NCI-H146 treated with DMSO at 0.1 percent for 48 hours (cell line): ENCODE results near the gene RBFOX1.

Experiments used
- DNase-seq: peaks from one replicate; lab custom pipeline; 2025; ENCODE audit not compliant: unreplicated experiment; lab: John Stamatoyannopoulos, UW

RBFOX1 gene

DNA sequence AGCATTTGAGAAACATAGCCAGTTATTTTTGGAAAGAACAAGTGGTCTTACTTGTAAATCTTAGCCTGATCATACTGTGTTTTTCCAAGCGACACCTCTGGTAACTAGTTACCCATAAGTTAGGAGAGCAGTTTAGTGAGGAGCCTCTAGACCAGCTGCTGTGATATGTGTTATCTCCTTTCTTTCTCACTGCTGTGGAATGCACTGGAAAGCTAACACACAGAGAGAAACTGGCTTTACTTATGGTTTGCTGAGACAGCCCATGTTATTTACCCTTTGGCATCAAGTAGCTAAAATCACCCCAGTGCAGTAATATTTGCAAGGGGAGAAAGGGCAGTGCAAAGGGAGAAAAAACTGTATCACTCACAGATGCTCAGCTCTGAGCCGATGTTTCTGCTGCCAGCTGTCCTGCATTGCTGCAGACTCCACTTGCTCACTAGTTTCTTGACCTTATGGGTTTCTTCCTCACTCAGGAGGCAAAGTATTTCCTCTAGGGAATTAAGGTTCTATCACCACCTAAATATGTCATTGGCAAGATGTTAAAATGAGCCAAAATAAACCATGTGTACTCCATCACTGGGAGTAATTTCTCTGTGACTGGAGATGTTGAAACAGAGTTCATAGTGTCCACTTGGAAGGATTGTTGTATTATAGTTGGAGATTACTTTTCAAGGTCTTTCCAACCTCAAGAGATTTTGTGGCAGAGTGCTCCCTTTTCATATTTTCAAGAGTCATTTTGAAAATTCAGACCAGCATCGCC, 2.3 kb downstream of the RBFOX1 start:
- no peak for DNase-seq

DNA sequence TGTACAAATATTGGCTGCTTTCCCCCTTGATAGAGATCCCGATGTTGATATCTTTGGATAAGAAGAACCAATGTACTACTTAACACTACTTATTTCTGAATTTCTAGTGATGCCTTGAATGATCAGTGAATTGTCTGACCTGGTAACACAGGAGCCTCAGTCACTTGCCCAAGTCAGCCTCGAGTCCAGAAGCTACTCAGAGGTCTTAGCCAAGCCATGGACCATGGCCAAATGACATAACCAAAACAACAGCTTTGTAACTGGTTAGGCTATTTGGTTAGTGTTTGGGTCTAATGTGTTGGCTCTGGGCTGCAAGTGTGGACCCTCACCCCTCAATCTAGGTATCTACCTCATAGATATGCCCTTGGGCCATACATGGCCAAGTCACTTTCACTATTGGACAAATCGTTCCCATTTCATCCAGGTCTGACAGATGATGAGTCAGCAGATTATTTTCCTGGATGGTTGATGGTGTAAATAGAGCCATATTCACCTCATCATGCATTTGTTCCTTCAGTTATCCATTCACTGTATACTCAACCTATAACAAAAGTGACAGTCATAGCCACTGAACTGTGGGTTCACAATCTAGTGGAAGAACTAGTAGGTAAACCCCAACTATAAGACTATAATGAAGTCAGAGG, 3.5 kb downstream of the RBFOX1 start:
- no peak for DNase-seq

DNA sequence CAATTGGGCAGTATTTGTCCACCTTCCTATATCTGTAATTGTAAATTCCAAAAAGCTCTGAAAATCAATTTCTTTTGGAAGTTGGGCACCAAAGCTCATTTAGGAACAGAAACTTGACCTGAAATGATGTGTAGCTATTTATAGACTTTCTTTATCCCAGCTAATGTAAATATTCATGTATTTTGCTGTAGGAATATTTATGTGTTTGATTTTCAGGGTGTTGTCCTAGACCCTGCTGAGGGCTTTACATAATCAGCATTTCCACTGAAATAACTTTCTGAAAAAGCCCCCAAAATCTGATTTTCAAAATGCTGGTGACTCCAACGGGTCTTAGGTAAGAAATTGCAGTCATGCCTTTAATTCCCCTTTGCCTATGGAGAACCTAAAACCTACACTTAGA, 4.1 kb downstream of the RBFOX1 start:
- no peak for DNase-seq

DNA sequence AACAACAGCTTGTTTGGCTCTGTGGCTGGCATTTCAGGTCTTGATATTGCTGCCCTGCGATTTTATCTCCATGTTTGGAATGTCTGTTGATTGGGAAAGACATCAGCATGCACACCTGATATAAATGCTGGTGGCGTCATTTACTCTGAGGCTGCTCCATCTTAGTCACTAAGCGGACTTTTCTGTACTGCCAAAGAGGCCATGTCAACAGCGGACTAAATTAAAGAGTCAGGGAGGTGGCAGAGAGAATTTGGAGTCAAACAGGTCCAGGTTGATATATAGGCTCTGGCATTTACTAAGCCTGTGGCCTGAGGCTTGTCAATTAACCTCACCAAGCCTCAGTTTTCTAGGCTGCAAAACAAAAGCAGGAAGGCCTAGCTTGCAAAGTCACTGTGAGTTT, 6.2 kb downstream of the RBFOX1 start:
- DNase-seq = no peak

DNA sequence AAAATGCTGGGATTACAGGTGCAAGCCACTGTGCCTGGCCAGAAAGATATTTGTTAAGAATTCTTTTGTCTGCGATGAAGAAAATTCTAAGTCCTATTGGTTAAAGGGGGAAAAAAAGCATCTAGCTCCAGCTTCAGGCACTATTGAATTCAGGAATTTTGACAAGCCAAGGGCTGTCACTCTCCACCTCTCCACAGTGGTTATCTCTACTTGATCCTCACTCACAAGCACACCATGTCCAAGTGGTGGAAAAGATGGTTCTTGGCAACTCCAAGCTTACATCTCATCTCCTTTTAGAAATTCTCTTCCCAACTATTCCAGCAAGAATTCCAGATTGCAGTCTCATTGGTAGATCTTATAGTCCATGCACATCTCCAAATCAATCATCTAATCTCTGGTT, 7.1 kb downstream of the RBFOX1 start:
- DNase-seq = no peak

DNA sequence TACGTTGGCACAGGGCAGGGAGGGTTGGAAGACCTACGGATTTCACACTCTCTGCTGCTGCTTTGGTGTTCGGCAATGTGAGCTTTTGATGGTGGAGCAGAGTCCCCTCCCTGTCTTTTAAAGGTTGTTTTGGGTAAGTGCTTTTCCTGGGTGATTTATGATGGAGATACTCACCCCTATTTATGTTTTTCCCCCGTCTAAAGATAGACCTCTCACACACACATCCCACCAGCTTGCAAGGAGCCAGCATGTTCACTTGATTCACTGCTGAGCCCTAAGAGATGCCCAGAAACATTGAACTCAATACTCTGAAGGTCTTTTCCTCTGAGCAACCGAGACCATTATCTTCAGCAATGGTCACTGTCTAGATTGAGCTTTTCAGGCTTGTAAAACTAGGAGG, 8.3 kb downstream of the RBFOX1 start:
- DNase-seq = no peak

DNA sequence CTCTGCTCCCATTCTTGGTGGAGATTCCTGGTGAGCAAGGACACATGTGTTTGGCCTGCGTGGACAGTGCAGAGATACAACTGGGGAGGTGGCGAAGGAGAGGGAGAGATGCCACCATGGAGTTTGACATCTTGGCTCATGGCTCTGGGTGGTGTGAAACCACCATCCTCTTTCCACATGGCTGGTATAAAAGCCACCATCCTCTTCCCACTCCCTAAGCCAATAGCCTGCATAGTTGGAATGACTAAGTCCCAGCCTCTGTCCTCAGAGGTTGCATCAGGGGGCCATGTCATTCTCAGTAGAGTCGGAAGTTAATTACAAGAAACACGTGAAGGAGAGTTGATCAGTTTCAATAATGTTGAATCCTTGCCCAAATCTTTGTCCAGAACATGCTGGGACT, 10.0 kb downstream of the RBFOX1 start:
- no peak for DNase-seq

DNA sequence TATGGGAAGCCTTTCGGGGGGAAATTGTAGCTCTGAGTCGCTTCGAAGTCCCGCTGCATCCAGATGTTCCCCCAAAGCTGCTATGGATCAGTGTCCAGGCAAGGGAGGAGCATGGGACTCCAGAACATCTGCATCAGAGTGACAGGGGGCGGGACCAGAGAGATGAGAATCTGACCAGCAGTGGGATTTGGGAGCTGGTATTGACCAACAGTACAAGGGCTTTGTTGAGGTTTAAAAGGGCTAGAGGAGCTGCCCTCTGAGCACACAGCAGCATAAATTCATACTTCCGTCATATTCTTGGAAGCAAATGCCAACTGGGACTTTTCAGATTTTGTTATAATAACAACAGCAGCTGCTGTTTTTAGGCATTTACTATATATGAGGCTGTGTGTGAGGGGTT, 10.6 kb downstream of the RBFOX1 start:
- no peak for DNase-seq

DNA sequence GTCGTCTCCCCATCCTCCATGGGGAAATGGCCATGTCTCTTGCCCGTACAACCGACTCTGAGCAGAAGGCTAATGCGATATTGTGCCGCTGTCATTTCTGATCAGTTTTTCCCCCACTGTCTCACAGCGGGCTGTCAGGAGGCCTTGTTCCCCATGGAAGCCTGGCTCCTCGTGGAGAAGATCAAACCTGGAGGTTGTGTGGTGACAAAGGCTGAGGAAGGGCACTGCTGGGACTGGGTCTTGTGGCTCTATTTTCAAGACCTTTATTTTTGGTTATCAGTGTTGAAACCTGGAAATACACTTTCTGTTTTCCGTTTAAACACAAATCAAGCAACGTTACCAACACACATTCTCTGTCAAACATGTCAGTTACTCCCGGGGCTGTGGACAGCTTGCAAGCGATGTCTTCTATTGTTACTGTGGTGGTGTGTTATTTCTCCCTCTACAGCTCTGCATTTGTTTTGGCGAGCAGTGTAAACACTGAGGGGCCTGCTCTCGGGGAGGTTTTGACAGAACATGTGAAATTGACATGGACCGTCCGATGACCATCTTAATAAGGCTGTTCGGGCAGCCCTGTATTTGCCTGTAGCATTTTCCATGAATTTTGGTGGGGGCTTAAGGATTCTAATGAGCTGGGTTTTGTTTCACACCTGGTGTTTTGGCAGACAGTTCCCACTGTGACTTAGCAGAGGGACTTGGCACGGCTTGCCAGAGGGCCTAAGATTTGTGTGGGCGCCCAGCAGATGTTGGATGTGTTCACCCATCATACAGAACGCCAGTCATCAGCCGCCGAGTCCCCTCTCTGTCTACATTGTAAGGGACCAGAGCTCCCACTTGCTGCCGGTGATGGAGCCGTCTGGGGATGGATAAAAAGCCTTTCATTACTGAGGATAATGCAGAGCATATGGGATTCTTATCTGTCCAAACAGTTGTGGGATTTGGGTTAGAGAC, 12.5 kb downstream of the RBFOX1 start:
- DNase-seq = no peak

DNA sequence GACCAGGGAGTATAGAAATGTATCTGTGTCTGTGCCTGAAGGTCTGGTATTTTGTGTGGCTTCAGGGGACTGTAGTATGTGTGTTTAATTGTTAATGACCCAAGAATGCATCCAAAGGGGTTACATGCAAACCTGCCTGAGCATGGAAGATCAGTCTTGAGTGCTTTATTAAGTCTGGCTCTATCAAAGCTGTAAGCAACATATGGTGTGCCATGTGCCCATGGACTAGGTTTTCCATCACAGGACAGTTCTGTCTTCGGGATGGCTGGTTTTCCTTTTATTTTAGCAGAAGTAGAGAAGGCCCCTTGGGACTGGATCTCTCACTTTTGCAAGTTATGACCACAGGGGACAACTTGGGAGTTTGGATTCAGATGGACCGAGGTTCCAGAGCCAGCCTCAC, 18.2 kb downstream of the RBFOX1 start:
- no peak for DNase-seq

DNA sequence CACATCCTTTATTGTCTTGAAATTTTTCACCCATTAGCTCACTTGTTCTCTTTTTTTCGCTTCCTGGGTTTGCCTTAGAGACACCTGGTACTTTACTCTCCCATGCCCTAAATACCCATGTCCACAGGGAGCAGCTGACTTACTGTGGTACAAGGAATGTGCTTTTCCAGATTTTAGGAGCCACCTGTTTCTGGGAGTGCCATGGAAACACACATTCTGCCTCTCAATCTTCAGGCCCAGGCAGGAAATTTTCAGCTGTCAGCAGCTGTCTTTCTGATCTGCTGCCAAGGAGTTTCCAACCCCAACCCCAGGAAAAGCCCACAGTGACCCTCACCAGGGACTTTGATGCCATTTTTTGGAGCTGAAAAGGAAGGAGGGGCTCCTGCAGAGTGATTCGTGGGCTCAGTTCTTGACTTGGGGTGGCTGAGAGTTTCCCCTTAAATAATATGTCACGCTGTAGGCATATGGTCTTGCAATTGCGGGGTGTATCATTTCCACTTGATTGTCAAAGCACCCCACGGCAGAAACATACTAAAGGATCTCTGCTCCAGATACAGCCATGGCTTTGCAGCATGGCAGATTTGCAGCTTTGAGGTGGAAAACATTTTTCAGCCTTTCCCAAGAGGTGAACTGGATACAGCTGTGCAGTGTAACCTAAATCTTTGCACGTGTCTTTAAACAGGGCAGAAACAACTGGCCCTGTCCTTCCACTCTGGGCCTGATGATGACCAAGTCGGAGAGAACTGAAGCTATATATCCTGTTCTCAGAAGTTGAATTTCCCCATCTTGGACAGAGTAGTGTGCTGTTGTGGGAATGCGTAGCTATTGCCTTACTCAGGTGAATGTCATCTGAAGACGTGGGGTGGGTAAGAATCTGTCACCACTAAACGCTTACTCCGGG, 19.2 kb downstream of the RBFOX1 start:
- DNase-seq = no peak

DNA sequence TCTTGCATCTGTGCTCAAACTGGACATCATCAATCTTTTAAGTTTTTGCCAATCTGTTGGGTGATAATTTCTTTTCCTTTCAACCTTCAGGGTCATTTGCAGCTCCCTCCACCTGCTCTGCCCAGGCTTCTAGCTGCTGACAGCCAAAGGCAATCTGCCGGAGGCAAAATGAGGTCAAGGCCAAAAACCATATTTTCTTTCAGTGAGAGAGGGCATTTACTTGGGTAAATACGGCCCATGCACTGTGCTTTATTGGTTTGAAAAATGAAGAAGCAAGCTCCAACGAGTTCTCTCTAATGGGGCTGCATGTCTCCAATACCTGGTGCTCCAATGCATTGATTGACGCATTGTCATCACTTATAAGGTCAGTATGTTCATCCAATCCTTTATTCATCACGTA, 23.1 kb downstream of the RBFOX1 start:
- no peak for DNase-seq

DNA sequence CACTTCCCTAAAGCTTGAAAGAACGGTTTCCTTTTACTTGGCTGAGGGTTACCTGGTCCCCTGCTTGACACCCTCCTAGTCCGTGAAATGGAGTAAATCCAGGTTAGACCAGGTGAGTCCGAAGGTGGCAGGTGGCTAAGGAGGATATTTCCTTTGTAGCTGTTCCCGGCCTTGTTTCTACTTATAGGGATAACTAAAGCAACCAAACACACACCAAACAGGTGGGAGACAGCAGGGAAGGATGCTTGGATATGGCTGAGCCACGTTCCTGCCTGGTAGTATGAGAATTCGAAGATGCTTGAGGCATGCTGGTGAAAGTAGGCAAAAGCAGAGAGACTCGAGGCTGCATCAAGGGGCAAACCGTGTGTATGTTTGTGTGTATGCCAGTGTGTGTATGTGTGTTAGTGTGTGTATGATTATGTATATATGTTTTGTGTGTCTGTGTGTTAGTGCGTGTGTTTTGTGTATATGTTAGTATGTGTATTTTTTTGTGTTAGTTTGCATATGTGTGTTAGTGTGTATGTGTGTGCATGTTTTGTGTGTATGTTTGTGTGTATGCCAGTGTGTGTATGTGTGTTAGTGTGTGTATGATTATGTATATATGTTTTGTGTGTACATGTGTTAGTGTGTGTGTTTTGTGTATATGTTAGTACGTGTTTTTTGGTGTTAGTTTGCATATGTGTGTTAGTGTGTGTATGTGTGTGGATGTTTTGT, 28.9 kb downstream of the RBFOX1 start:
- no peak for DNase-seq

DNA sequence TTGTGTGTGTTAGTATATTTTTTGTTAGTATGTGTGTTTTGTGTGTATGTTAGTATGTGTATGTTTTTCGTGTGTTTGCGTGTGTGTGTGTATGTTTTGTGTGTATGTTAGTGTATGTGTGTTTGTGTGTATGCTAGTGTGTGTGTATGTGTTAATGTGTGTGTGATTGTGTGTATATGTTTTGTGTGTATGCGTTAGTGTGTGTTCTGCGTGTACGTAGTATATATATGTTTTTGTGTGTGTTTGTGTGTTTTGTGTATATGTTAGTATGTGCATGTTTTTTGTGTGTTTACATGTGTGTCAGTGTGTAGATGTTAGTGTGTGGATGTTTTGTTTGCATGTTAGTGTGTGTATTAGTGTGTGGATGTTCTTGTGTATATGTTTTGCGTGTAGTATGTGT, 29.6 kb downstream of the RBFOX1 start:
- DNase-seq = no peak

DNA sequence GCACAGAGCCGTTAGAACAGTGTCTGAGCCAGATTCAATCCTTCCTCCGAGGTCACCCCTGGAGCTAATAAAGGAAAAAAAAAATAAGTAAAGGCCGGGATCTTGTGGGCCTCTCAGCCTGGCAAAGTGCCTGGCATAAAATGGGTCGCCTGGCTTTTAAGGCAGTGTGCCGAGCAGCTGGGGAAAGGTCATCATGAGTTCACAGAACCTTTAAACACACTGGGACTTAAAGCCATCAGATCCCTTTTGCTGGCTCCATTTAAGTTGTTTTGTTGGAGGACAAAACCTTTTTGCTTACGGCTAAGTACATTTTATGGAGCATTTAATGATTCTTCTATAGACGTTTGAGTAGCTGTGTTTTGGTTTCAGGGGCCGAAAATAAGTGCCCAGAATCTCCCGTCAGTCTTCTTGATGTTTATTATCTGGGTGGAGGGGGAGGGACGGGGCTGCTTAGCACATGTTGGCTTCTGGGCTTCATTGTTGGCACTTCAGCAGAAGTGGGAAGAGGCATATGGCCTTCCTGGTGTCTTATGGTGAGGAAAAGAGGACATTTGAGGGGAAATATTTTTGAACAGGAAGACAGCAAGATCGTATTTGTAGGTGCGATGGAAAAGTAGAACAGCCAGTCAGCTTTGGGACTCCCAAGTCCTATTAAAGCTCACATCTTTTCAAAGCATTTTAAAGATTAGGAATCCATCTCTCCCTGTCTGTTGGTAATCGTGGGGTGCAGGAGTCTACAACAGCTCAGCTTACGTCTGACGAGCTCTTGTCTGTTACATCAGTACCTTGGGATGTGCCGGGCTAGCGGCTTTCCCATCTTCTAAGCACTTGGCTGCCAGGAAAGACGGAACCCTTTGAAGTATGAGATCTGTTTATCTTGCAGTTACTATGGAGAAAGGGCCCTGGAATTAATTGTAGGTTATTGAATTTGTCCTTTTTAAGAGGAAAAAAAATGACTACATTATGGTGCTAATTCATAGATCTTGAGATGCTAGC, 31.1 kb downstream of the RBFOX1 start:
- no peak for DNase-seq

DNA sequence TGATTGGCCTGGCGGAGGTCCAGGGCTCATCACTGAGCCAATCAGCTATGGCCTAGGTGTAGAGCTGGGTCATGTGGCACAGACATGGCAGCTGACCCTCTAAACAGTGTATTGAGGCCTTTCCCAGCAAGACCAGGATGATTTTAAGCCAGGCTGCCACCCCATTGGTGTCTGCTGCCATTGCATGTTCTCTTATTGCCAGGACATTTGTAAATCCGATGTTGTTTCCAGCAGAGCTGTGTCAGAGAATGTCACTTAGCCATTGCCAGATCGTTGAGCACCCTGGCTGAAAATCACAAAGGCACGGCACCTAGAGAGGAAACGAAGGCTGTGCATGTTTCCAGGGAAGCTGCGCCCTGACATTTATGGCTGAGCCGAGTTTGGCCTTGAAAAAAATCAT, 33.4 kb downstream of the RBFOX1 start:
- no peak for DNase-seq

DNA sequence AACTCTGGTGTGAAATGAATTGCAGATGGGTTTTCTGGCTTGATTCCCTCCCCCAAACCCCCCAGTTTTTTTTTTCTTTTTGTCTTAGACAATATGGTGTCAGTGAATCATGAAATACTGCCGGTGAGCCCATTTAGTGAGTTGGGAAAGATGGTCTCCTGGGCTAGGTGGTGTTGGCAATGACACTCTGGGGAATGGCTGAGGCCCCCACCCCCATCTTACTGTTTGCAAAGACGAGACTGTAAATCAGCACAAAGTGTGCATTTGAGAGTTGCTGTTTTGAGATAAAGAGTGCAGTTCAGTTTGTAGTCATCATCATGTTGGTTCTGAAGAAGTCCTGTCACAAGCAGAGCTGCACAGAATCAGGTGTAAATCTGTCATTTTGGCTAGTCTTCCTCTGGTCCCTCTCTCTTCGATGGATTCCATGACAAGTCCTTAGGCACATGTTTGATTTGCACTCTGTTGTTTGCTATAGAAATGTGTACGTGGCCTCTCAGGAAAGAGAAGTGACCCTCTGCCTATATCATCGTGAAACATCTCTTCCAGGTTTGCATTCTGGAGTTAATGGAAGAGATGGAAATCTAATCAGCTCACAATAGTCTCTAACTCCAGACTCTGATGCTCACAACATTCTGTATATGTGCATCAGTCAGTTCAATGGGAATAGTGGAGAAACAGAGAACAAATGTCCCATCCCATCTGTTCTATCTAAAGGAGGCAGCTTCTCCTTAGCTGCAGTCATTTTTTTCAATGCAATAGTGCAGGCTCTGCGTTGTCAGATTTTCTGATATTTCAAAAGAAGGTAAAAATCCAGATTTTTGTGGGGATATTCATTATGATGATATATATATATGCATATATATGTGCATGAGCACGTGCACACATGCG, 34.6 kb downstream of the RBFOX1 start:
- DNase-seq = no peak

DNA sequence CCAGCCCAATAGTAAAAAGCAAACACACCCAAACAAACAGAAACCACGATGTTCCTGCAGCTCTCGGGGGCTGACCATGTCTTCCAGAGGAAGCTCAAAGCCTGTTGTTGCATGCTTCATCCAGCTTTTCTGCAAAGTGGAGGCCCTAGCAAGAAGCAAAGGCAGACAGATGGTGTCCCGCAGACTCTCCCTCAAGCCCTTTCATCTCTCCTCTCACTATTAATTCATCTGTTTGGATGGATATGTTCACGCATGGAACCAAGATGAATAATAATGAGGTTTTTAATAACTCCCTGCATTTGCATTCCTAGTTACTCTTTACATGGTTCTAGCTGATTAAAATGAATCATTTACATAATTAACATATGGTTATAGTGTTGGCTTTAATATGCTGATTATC, 36.6 kb downstream of the RBFOX1 start:
- no peak for DNase-seq
